HG02973 (cell line): Measurements from ENCODE around the gene ITGA1.
"Not testable (repeated sequence)": the region's sequence is repeated elsewhere in the genome, so short reads cannot be mapped to it uniquely, and the experiment has no call there.

Source experiments
- ATAC-seq: cut with Tn5 transposase; IDR thresholded peaks from one replicate; pipeline ENCODE4 v1.9.1; 2021; ENCODE audit warnings: moderate library complexity; ENCODE audit not compliant: unreplicated experiment

Gene ITGA1

GRCh38 chr5:52859628-52860027 is 71.9 kb downstream of the ITGA1 start:
- ATAC-seq = no peak

GRCh38 chr5:52861368-52861767 is 73.7 kb downstream of the ITGA1 start:
- no peak for ATAC-seq

- ATAC-seq = no peak
Observed at GRCh38 chr5:52863715-52864290, 76.1 kb downstream of the ITGA1 start.

- ATAC-seq = no peak
Observed at GRCh38 chr5:52864371-52864770, 76.7 kb downstream of the ITGA1 start.

GRCh38 chr5:52864884-52865283 is 77.2 kb downstream of the ITGA1 start:
- no peak for ATAC-seq

- ATAC-seq = not testable (repeated sequence)
Observed at GRCh38 chr5:52865991-52866390, 78.3 kb downstream of the ITGA1 start.

GRCh38 chr5:52867809-52868208 is 80.1 kb downstream of the ITGA1 start:
- ATAC-seq = no peak

- no peak for ATAC-seq
Observed at GRCh38 chr5:52868417-52868816, 80.7 kb downstream of the ITGA1 start.

GRCh38 chr5:52869391-52869790 is 81.7 kb downstream of the ITGA1 start:
- ATAC-seq = no peak

- no peak for ATAC-seq
Observed at GRCh38 chr5:52870448-52870847, 82.7 kb downstream of the ITGA1 start.

GRCh38 chr5:52875827-52876226 is 88.1 kb downstream of the ITGA1 start:
- ATAC-seq = no peak

- no peak for ATAC-seq
Observed at GRCh38 chr5:52876456-52876855, 88.7 kb downstream of the ITGA1 start.

GRCh38 chr5:52878656-52879055 is 90.9 kb downstream of the ITGA1 start:
- no peak for ATAC-seq

- ATAC-seq = no peak
Observed at GRCh38 chr5:52880541-52880940, 92.8 kb downstream of the ITGA1 start.

GRCh38 chr5:52881468-52881867 is 93.8 kb downstream of the ITGA1 start:
- no peak for ATAC-seq

- no peak for ATAC-seq
Observed at GRCh38 chr5:52883110-52883509, 95.4 kb downstream of the ITGA1 start.

GRCh38 chr5:52884453-52884852 is 96.7 kb downstream of the ITGA1 start:
- no peak for ATAC-seq

GRCh38 chr5:52885614-52886013 is 97.9 kb downstream of the ITGA1 start:
- ATAC-seq = no peak

- no peak for ATAC-seq
Observed at GRCh38 chr5:52886206-52886605, 98.5 kb downstream of the ITGA1 start.

GRCh38 chr5:52887066-52887465 is 99.3 kb downstream of the ITGA1 start:
- ATAC-seq = no peak

- ATAC-seq = no peak
Observed at GRCh38 chr5:52888363-52888762, 100.6 kb downstream of the ITGA1 start.

GRCh38 chr5:52892242-52892878 is 104.6 kb downstream of the ITGA1 start:
- no peak for ATAC-seq

- no peak for ATAC-seq
Observed at GRCh38 chr5:52893105-52893504, 105.4 kb downstream of the ITGA1 start.
